ENCODE data around the gene ETNK2. TPM values are rescaled to one million over a fixed set of nuclear protein-coding genes. Genes with fewer than 3 reads are reported as not detected.

ETNK2 gene
- polyA plus RNA-seq, 2 of the 4 experiments (the other 2 are of a cell fraction), result 3.4 to 5.2 TPM

GRCh38 chr1:204161609-204162493 lies 10.0 kb upstream of the ETNK2 start (continued):
- TF ChIP-seq PBX3 (IDR thresholded peaks at IDR 0.05) (no peak), EHF (CRISPR knock-in tag; IDR thresholded peaks at IDR 0.05) (no peak), RFX5 (IDR thresholded peaks at IDR 0.05) (no peak), USF2 (IDR thresholded peaks at IDR 0.05) (no peak), EHMT2 (IDR thresholded peaks at IDR 0.05; ENCODE audit: low read depth) (no peak), MAFK (IDR thresholded peaks at IDR 0.05; ENCODE audit: partially characterized antibody) (no peak), CBX8 (IDR thresholded peaks at IDR 0.05) (no peak)

- ChIA-PET POLR2A (no interaction called here), CTCF (interaction anchor here (0.9 to 11.9 kb wide), 9 partner anchors 10 to 345 kb away, joined by 3 to 219 read pairs (median 5); partner anchors contain the start of gene PLEKHA6)
- ATAC-seq (no peak), DNase-seq (ENCODE audit: low read depth in 1 of 2, low spot score in 1 of 2) (no peak), FAIRE-seq (no peak)
- WGBS (ENCODE audit: missing lambda C conversion rate), result 58% methylated on average over 5 of the region's 6 CpGs
- no peaks in the 10 kb centered on the region for H3K4me1 ChIP-seq
- no peak overlapping the region for H3K4me2 ChIP-seq
- H3K27ac ChIP-seq, result no peak overlapping the region
- H3K9me3 ChIP-seq, result no peaks in the 10 kb centered on the region
- TF ChIP-seq RCOR1 (IDR thresholded peaks at IDR 0.05; ENCODE audit: low read depth, low read length), result no peak
- TF ChIP-seq CTCF (IDR thresholded peaks at IDR 0.05), result no peak
- TF ChIP-seq HOXB13 (CRISPR knock-in tag; IDR thresholded peaks at IDR 0.05; ENCODE audit: low read depth), result no peak
- TF ChIP-seq RARB (CRISPR knock-in tag; IDR thresholded peaks at IDR 0.05), result no peak
- H3K4me3 ChIP-seq, result no peak overlapping the region
Observed at GRCh38 chr1:204157962-204158361, 6.1 kb upstream of the ETNK2 start.

GRCh38 chr1:204155881-204156280 lies 4.0 kb upstream of the ETNK2 start:
- H3K4me3 ChIP-seq, result no peak overlapping the region
- H3K27ac ChIP-seq, result no peak overlapping the region
- DNase-seq (ENCODE audit: low read depth in 1 of 2, low spot score in 1 of 2) (no peak), FAIRE-seq (no peak), ATAC-seq (no peak)
- WGBS (ENCODE audit: missing lambda C conversion rate), result 55% methylated on average over 10 of the region's 10 CpGs
- no peaks in the 10 kb centered on the region for H3K9me3 ChIP-seq
- CTCF ChIA-PET, result interaction anchor here (0.6 to 3.2 kb wide), 3 partner anchors 51 to 243 kb away, joined by 3 to 16 read pairs (median 3); no protein-coding TSS in a partner anchor
- H3K4me2 ChIP-seq, result no peak overlapping the region
- POLR2A ChIA-PET, result no interaction called here
- H3K4me1 ChIP-seq, result peaks cover 12% of the 10 kb centered on the region; the same call in 2 of the 3 replicates
- TF ChIP-seq NR3C1 (IDR thresholded peaks at IDR 0.05) (no peak), NFE2L2 (conservative IDR thresholded peaks at IDR 0.05; ENCODE audit: low read length) (no peak), ESRRA (IDR thresholded peaks at IDR 0.05; ENCODE audit: borderline replicate concordance, low read length) (no peak), FOXS1 (CRISPR knock-in tag; IDR thresholded peaks at IDR 0.05) (no peak), RAD21 (conservative IDR thresholded peaks at IDR 0.05 in 1 of 2, IDR thresholded peaks at IDR 0.05 in 1 of 2) (no peak), GATA3 (IDR thresholded peaks at IDR 0.05; ENCODE audit: borderline replicate concordance) (no peak), CTCF (IDR thresholded peaks at IDR 0.05) (no peak), RFX5 (IDR thresholded peaks at IDR 0.05) (no peak), MAX (IDR thresholded peaks at IDR 0.05) (no peak), HOXA7 (CRISPR knock-in tag; IDR thresholded peaks at IDR 0.05) (no peak), MAZ (IDR thresholded peaks at IDR 0.05; ENCODE audit: borderline replicate concordance, low read depth, low read length) (no peak), EP300 (IDR thresholded peaks at IDR 0.05) (no peak), KDM1A (IDR thresholded peaks at IDR 0.05; ENCODE audit: low read depth) (no peak), REST (IDR thresholded peaks at IDR 0.05) (no peak), KDM5A (IDR thresholded peaks at IDR 0.05) (no peak), CHD4 (IDR thresholded peaks at IDR 0.05; ENCODE audit: borderline replicate concordance) (no peak)

Data from A549 (cell line).